Heart left ventricle (tissue), 16 donors: ENCODE measurements around the gene GCA. TPM values are rescaled to one million over a fixed set of nuclear protein-coding genes. Genes with fewer than 3 reads are reported as not detected.
A peak's percentile ranks its signal among the peaks of the same experiment; 100 is the strongest.

Experiments used
- ATAC-seq, 4 donors: fragments of 200-7000 bp; cut with Tn5 transposase; one replicate each; pipeline ENCODE4 v1.9.1; 2020 to 2022; ENCODE audit warnings: moderate library complexity in 4 of 4, mild to moderate bottlenecking in 3 of 4, moderate number of reproducible peaks in 1 of 4
- DNase-seq, 5 donors: peaks; one replicate each; pipeline ENCODE4 v3.0.0-alpha.2; 2020
- H3K27ac ChIP-seq, 12 donors: fragments of 200-600 bp; sonication (generic) in 4 of 12; one replicate each; pipeline versions ENCODE4 v1.5.0 to v1.8.0; 2016 to 2022; ENCODE audit warnings: mild to moderate bottlenecking in 2 of 12
- H3K27me3 ChIP-seq, 9 donors: fragments of 200-600 bp; sonication (generic) in 2 of 9; one replicate each; pipeline versions ENCODE4 v1.5.1 to v1.8.0; 2016 to 2022; ENCODE audit warnings: mild to moderate bottlenecking in 3 of 9
- H3K36me3 ChIP-seq, 9 donors: fragments of 200-600 bp; sonication (generic) in 2 of 9; one replicate each; pipeline versions ENCODE4 v1.5.0 to v1.8.0; 2018 to 2022; ENCODE audit warnings: mild to moderate bottlenecking in 2 of 9
- H3K4me1 ChIP-seq, 12 donors: fragments of 200-600 bp; sonication (generic) in 4 of 12; one replicate each; pipeline versions ENCODE4 v1.5.0 to v1.8.0; 2016 to 2022; ENCODE audit warnings: mild to moderate bottlenecking in 3 of 12
- H3K4me3 ChIP-seq, 12 donors: fragments of 200-600 bp; sonication (generic) in 4 of 12; one replicate each; pipeline versions ENCODE4 v1.5.0 to v1.8.0; 2017 to 2022; ENCODE audit warnings: mild to moderate bottlenecking in 9 of 12, moderate library complexity in 4 of 12
- H3K9me3 ChIP-seq, 12 donors: fragments of 200-600 bp; sonication (generic) in 4 of 12; one replicate each; pipeline versions ENCODE4 v1.5.0 to v1.8.0; 2016 to 2022; ENCODE audit warnings: mild to moderate bottlenecking in 1 of 12
- POLR2A ChIP-seq, 2 donors: fragments of 450-650 bp; IDR thresholded peaks; one replicate each; pipeline ENCODE4 v1.6.1; 2017; ENCODE audit warnings: antibody characterized with exemption in 2 of 2, mild to moderate bottlenecking in 2 of 2, moderate library complexity in 2 of 2
- WGBS, 4 donors: extraction: QIAGEN DNeasy Blood & Tissue Kit in 2 of 4; methylation state at CpG; one replicate each; pipeline versions ENCODE4 v1.1.5 to v1.1.7; 2013 to 2018; 5-methylcytosine and 5-hydroxymethylcytosine counted together
- intact Hi-C, 10 donors: fragments of 100-400 bp; cut with DNase I; formaldehyde crosslinking; loops; one replicate each; pipeline versions ENCODE4 v1.11.1 to v1.14.2; 2022
- polyA plus RNA-seq, 2 donors: library from polyadenylated mRNA; stranded (reverse); fragments of 200-250 nt; gene quantifications; one replicate each; pipeline ENCODE4 v1.2.3, GENCODE V29; 2013
- total RNA-seq, 9 donors: library from RNA; depleted of rRNA in 2 of 9; stranded (reverse); fragments of >200 nt in 2 of 9; fragmentation: NEBNext Ultra II Directional in 3 of 9; extraction: Animal tissue kit (Norgen Biotek cat#: 25700) in 3 of 9; gene quantifications; one replicate each; pipeline versions ENCODE4 v1.1.0 to v1.2.4, GENCODE V29; 2016 to 2023
- TF ChIP-seq, protein P1 (sequence below), 12 donors: fragments of 200-600 bp; sonication (generic) in 4 of 12; IDR thresholded peaks; one replicate each; pipeline versions ENCODE4 v1.5.0 to v1.8.0; 2018 to 2022; ENCODE audit warnings: antibody characterized with exemption in 12 of 12, mild to moderate bottlenecking in 5 of 12
- donor health status: ischemic (EF 13 %, LVEDD 7.1; RV severe dilation, severe dysfunction).
- donor health status: healthy with polysubstance abuse.
- donor health status: DM: no; HTN: yes; CAD: no.
- donor health status: DM: no; HTN: no; CAD: no.
- donor health status: ischemic (EF 25% LVEDD 6.9; RV normal size, moderate dysfunction).
- donor health status: ischemic (EF 25% LVEDD 5.7; RV mildly dilated, moderate dysfunction).
- donor health status: healthy.
- donor health status: DM: yes; HTN: yes; CAD: no.
- donor health status: ischemic (EF 35%, LVEDD 5.7; RV mildly dilated, moderate dysfunction).
- donor health status: nonischemic (EF 11% LVEDD 7.7; RV severe dilation, severe dysfunction).
- donor health status: DM: yes; HTN: yes; CAD: no.
- donor health status: PGD.
- donor health status: ischemic (EF 29% LVEDD 5.4; RV normal size, mild dysfunction).
- donor health status: nonischemic (EF 23%, LVEDD 6.1; RV moderate dilation, normal function).

Gene GCA
- total and polyA plus RNA-seq, 11 donors = 3.0 to 20.3 (median 6.4) TPM

DNA sequence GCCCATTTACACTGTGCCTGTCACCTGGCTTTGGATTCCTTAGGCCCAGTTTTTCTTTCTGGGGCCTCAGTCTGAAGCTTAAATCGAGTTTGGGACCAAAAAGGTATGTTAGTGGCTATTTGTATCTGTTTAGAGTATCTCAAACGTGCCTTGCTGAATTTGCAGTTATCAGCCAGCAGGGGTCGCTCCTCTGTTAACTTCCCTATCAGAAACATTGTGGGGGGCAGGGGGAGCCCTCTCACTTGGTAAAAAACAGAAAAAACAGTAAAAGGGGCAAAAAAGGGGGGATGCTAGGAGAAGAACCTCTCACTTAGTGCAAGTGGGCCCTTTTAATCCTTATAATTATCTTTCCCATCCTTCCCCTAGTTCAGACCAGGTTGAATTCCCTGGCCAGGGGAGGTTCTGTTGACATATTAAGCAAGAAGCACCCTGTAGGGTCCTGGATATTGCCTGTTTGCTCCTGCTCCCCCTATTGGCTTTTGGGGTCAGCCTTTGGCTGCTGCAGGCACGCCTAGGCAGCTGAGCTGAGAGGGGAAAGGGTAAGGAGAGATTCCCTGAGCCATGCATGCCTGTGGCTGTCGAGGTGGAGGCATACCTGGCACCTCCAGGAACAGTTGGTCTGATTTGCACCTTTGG is 16.7 kb upstream of the GCA start:
- H3K27me3 ChIP-seq = no peaks in the 10 kb centered on the region
- TF ChIP-seq, protein P1, sequence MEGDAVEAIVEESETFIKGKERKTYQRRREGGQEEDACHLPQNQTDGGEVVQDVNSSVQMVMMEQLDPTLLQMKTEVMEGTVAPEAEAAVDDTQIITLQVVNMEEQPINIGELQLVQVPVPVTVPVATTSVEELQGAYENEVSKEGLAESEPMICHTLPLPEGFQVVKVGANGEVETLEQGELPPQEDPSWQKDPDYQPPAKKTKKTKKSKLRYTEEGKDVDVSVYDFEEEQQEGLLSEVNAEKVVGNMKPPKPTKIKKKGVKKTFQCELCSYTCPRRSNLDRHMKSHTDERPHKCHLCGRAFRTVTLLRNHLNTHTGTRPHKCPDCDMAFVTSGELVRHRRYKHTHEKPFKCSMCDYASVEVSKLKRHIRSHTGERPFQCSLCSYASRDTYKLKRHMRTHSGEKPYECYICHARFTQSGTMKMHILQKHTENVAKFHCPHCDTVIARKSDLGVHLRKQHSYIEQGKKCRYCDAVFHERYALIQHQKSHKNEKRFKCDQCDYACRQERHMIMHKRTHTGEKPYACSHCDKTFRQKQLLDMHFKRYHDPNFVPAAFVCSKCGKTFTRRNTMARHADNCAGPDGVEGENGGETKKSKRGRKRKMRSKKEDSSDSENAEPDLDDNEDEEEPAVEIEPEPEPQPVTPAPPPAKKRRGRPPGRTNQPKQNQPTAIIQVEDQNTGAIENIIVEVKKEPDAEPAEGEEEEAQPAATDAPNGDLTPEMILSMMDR (IDR thresholded peaks at IDR 0.05) = peak; percentile 11 to 46 (median 33)
- TF ChIP-seq POLR2A (IDR thresholded peaks at IDR 0.05) = no peak
- intact Hi-C loops = no loop called here
- H3K4me1 ChIP-seq = no peaks in the 10 kb centered on the region
- peaks cover 0 to 3% (median 0%) of the 10 kb centered on the region in 12 donors for H3K9me3 ChIP-seq
- DNase-seq (no peak), ATAC-seq (no peak)
- no peak overlapping the region for H3K4me3 ChIP-seq
- H3K27ac ChIP-seq = no peak overlapping the region
- 59 to 62% (median 61%) methylated on average over 5 of the region's 5 CpGs for WGBS, 4 donors
- H3K36me3 ChIP-seq = no peaks in the 10 kb centered on the region

DNA sequence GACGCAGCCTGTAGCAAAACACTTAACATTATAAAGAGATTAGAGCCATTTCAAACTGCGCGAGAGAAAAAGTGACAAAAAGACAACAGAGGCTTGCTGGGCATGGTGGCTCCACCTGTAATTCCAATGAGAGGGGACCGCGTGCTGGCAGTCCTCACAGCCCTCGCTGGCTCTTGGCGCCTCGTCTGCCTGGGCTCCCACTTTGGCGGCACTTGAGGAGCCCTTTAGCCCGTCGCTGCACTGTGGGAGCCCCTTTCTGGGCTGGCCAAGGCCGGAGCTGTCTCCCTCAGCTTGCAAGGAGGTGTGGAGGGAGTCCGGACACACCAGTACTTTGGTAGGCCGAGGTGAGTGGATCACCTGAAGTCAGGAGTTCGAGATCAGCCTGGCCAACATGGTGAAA is 16.1 kb upstream of the GCA start:
- H3K27me3 ChIP-seq = no peaks in the 10 kb centered on the region
- intact Hi-C loops = no loop called here
- no peaks in the 10 kb centered on the region for H3K4me1 ChIP-seq
- ATAC-seq (no peak), DNase-seq (no peak)
- TF ChIP-seq POLR2A (IDR thresholded peaks at IDR 0.05) = no peak
- TF ChIP-seq, protein P1 (IDR thresholded peaks at IDR 0.05) = no peak
- peaks cover 0 to 3% (median 0%) of the 10 kb centered on the region in 12 donors for H3K9me3 ChIP-seq
- H3K36me3 ChIP-seq = no peaks in the 10 kb centered on the region
- H3K27ac ChIP-seq = no peak overlapping the region
- no peak overlapping the region for H3K4me3 ChIP-seq
- 96 to 97% (median 97%) methylated on average over 15 of the region's 15 CpGs for WGBS, 4 donors

DNA sequence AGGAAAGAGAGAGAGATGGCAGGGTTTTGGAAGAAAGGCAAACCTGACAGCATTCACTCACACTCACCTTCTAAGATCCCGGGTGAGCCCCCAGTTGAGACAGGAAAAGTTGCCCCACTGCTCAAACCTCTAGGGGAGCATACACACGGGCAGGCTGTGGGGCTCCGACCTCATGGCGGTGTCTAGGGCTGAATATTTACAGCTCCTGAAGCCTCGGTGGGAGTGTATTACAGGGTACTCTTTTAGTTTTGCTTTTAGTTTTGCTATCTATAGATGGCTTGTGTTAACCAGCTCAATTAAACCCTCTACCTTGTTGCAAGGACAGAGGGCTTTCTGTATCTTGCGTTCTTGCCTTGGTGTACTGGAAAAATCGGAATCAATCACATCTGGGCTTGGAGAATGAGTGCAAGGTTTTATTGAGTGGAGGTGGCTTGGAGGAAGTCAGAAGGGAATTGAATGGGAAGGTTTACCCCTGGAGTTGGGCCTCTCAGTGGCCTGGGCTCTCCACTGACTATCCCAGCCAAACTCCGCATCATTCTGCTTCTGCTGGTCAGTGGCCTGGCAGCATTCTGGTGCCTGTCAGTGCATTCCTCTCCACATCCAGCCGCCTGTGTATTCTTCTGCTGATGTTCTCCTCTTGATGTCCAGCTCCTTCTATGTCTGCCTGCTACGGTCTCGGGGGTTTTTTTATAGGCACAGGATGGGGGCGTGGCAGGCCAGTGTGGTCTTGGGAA is 15.3 kb upstream of the GCA start:
- DNase-seq = no peak
- 81 to 89% (median 86%) methylated on average over 12 of the region's 12 CpGs for WGBS, 4 donors

DNA sequence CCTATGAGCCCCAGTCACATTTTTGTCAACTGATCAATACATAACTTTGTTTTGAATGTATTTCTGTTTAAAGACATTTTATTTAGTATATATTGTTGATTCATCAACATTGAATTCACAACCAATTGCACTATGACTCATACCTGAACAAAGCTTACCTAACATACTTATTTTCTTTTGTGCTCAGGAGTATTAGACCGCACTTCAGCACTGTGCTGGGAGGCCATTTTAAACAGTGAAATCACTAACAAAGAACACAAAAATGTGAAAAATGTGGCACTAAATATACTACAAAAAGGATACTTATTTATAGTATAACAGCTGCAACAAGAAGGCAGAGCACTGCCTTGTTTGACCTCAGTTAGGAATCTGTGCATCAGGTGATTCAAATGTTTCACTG is 13.1 kb upstream of the GCA start:
- Histone ChIP-seq H3K4me3 (no peak overlapping the region), H3K36me3 (no peaks in the 10 kb centered on the region), H3K27ac (no peak overlapping the region), H3K9me3 (peaks cover 0 to 3% (median 0%) of the 10 kb centered on the region in 12 donors), H3K4me1 (no peaks in the 10 kb centered on the region), H3K27me3 (no peaks in the 10 kb centered on the region)
- TF ChIP-seq POLR2A (IDR thresholded peaks at IDR 0.05) = no peak
- TF ChIP-seq, protein P1 (IDR thresholded peaks at IDR 0.05) = no peak
- intact Hi-C loops = no loop called here
- no peak for DNase-seq
- no peak for ATAC-seq
- WGBS, 4 donors = 98 to 100% (median 98%) methylated on average over 1 of the region's 1 CpG

More for the DNA sequence above, 15.3 kb upstream of the GCA start:
- no peaks in the 10 kb centered on the region for H3K27me3 ChIP-seq
- H3K27ac ChIP-seq = no peak overlapping the region
- H3K9me3 ChIP-seq = peaks cover 0 to 3% (median 0%) of the 10 kb centered on the region in 12 donors
- no peak for ATAC-seq
- H3K4me3 ChIP-seq = no peak overlapping the region
- no peaks in the 10 kb centered on the region for H3K4me1 ChIP-seq
- H3K36me3 ChIP-seq = no peaks in the 10 kb centered on the region
- intact Hi-C loops = no loop called here
- TF ChIP-seq, protein P1 (IDR thresholded peaks at IDR 0.05) = no peak
- no peak for TF ChIP-seq POLR2A (IDR thresholded peaks at IDR 0.05)
